Measurements from ENCODE around the gene SIGLEC8.
"Not testable (repeated sequence)": the region's sequence is repeated elsewhere in the genome, so short reads cannot be mapped to it uniquely, and the experiment has no call there.

The SIGLEC8 gene

GRCh38 chr19:51441410-51442390 lies 16.6 kb downstream of the SIGLEC8 start:
- DNase-seq, result no peak

DNA sequence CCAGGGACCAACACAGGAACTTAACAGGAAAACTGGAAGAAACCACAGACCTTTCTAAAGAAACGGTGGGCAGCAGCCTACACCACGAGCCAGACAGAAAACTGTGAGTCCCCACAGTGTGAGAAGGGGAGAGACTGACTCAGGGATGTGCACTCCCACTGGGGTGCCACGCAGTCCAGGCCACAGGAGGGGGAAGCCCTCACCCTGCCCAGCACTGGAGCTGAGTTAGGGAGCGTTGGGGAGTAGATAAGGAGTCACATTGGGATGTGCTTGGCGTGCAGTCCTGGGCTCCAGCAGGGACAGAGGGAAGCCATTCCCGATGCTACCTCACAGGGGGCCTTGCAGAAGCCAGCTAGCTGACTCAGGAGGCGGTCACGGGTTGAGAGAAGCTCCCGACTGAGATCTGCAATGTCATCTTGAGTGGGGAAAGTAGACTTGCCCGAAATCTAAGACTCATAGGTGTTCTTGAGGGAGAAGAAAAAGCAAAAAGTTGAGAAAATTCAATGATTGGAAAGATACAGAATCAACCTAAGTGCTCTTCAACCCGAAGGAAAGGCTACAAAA lies 17.3 kb downstream of the SIGLEC8 start:
- no peak for DNase-seq

DNA sequence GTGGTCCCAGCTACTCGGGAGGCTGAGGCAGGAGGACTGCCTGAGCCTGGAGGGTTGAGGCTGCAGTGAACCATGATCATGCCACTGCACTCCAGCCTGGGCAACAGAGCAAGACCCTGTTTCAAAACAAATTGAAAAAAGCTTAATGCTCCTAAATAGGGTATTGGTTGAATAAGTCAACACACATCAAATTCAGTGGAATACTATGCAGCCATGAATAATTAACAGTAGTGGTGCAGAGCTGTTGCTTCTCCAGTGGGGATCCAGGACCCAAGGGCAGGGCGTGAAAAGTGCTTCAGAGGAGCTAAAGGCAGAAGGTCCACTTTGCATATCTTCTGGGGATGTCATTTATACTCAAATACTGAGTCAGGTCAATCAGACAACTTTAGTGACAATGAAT lies 18.2 kb downstream of the SIGLEC8 start:
- no peak for DNase-seq

DNA sequence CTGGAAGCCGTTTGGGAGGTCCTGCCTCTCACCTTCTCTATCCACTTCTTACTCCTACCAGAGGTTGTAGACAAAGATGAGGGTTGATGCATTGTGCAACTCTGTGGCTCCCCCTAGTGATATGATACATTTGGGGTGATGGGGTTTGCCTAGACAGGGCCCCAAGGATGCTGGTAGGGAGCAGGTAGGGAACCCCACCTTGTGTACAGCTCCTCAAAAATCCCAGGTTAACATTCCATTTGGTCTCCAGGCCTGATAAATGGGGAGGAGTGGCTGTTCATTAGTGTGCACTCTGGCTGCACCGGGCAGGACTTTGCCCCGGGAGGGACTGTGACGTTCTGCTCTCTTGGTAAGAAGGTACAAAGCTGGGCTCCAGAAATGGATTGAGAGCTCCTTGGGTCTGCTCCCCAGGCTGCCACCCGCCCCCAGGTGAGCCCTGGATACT lies 19.2 kb downstream of the SIGLEC8 start:
- no peak for DNase-seq

DNA sequence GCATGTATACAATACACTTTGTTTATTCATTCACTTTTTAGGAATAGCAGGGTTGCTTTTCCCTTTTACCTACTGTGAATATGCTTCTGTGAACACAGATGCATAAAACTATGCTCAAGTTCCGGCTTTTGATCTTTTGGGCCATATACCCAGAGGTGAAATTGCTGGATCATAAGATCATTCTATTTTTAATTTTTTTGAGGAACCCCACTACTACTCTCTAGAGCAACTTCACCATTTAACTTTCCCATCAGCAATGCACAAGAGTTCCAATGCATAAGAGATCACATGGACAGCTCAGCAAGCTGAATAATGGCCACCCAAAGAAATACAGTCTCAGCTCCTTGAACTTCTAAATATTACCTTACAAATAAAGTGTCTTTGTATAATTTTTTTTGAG lies 23.8 kb downstream of the SIGLEC8 start:
- DNase-seq, result no peak

DNA sequence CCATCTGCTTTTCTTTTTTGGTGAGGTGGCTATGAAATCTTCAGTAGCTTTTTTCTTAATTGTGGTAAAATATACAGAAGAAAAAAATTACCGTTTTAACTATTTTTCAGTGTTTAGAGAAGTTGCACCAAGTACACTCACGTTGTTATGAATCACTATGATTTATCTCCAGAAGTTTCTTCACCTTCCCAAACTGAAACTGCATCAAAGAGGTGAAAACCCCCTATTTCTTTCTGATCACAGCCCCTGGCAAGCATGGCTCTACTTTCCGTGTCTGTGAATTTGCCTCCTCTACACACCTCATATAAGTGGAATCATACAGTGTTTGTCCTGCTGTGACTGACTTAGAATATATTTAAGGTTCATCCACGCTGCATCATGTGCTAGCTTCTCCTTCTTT lies 25.2 kb downstream of the SIGLEC8 start:
- no peak for DNase-seq

GRCh38 chr19:51431124-51431523 lies 27.1 kb downstream of the SIGLEC8 start:
- DNase-seq, result no peak

DNA sequence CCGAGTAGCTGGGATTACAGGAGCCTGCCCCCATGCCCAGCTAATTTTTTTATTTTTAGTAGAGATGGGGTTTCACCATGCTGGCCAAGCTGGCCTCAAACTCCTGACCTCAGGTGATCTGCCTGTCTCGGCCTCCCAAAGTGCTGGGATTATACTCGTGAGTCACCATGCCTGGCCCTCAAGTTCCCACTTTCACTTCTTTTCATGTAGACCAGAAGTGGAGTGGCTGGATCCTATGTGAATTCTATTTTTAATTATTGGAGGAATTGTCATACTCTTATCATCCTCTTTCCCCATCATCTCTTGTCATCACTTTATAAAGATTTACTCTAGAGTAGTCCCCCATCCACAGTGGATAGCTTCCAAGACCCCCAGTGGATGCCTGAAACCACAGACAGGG lies 28.0 kb downstream of the SIGLEC8 start:
- no peak for DNase-seq

GRCh38 chr19:51427201-51427600 lies 31.1 kb downstream of the SIGLEC8 start:
- DNase-seq, result no peak

GRCh38 chr19:51422053-51422448 lies 36.2 kb downstream of the SIGLEC8 start:
- DNase-seq, result no peak

DNA sequence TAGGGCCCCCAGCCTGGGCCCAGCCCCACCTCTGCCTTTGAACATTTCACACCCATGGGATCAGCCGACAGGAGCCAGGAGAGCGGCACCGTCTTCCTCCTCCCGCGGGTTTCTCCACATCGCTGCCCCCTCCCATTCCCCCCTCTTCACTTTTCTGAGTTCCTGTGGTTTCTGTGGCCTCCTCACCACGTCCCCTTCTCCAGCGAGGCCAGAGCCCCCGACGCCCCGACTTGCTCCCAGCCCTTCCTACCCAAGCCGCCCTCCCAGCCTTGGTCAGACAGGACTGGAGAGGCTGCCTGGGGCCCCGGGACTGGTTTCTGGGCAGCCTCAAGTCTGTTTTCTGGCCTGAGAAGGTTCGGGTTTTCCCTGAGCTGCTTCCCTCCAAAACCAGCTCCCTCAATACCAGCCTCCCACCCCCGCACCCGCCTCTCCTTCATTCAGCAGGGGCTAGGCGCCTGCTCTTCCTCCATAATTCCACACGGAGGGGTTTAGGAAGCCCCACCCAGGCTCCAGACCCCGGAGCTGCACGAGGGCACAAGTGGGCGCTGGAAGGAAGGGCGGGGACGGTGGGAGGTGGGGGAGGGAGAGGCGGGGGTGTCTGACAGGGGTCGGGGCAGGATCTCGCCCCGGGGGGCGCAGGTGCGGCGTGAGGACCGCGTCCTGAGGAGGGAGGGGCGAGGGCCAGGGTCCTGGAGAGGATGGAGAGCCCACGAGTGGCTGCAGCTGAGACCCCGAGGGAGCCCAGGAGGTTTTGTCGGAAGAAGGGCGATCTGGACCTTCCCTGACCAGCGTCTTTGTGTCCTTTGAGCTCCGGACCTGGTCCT lies 36.8 kb downstream of the SIGLEC8 start:
- DNase-seq, result no peak

GRCh38 chr19:51420511-51420910 lies 37.7 kb downstream of the SIGLEC8 start:
- DNase-seq, result not testable (repeated sequence)

GRCh38 chr19:51418707-51419106 lies 39.5 kb downstream of the SIGLEC8 start:
- no peak for DNase-seq

DNA sequence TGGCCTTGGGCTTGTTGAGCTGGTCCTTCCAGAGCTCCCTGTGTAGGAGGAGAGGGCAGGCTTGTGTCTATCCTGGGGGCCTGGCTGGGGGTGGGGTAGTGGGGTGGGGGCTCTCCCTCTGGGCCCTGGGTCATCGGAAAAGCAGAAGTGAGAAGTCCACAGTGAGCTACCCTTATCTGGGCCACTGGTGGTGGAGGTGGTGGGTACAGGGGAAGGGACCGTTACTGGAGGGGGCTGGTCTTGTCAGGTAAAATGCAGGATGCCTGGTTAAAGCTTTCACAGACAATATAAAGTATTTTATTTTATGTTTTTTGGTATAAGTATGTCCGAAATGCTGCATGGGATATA lies 40.5 kb downstream of the SIGLEC8 start:
- no peak for DNase-seq

DNA sequence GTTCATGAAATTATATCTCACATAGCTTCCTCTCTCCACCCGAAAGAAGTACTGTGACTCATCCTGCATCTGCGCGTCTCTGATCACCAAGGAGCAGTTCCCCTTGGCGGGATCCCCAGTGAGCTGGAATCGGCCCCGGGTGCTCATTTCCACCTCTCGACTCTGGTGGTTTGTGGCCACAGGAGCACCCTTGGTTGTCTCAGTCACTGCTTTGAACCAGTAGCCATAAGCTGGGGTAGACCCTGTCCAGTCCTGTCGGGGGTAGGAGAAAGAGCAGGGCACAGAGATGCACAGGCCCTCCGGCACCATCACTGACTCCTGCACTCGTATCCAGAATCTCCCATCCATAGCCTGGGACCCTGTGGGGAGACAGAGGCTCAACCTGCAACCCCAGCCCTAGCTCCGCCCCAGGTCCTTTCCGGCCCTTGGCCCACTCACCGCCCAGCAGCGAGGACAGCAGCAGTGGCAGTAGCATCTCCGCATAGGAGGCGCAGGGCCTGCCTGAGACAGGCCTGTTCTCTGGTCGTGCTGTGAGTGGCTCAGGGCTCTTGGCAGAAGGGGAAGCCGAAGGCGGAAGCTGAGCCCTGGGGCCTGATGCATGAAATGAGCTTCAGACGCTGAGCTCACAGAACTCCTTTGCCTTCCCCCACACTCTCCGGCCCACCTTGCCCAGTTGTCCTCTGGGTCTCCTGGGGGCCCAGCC lies 41.0 kb downstream of the SIGLEC8 start, which contains the start of gene SIGLEC10:
Gene SIGLEC10 (minus strand): TSS at position 536 of the 703 bp plus-strand sequence. CDS start 61 bp downstream, at position 475.
- DNase-seq, result no peak

DNA sequence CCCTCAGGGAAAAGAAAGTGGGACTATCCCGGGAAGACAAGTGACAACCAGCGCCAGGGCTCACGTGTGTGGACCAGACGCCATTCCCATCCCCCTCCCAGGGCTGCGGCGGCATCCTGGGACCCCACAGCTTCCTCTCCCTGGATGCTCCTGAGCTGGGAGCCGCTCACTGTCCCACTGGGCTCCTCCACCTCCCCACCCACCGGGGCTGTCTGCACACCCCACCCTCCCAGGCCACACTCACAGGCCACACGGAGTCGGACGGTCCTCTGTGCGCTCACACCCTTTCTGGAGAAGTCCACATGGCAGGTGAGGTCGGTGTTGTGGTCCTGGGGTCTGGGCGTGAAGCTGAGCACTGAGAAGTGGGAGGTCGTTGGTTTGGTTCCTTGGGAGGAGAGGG lies 41.8 kb downstream of the SIGLEC8 start:
- not testable (repeated sequence) for DNase-seq

DNA sequence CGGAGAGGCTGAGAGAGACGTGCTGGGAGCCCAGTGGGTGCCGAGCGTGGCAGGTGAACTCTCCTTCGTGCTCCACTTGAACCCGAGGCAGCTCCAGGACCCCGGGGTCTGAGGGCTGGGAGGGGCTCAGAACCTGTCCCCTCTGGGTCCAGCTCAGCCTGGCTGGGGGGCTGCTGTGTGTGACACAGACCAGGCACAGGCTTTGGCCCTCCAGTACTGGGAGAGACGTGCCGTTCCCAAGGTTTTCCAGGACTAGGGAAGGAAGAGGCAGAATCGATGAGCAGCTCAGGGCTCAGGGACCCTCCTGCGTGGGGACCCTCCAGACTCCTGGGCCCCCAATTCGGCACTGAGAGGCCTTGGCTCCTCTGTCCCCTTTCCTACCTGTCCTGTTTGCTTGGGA lies 43.1 kb downstream of the SIGLEC8 start:
- no peak for DNase-seq

GRCh38 chr19:51410950-51411748 lies 47.1 kb downstream of the SIGLEC8 start:
- no peak for DNase-seq

DNA sequence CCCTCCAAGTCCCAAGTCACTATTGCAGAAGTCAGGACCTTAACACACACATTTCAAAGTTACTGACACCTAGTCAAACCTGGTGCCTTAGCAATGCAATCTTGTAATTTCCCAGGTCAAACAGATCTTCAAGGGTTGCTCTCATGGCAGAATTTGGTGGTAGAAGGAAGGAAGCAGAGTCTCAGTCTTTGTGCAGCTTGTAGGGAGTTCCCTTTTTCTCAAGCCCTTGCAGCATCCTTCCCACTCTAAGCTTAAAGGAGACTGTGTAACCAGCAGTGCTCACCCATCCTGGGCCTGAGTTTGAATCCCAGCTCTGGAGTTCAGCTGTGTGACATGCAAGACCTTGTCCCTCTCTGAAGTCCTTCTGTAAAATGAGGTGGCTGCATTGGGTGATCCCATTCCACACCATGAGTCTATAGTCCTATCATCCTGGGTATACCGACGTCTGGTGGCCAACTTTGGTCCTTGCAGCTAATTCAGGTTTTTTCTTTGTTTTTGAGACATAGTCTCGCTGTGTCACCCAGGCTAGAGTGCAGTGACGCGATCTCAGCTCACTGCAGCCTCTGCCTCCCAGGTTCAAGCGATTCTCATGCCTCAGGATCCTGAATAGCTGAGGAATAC lies 50.6 kb downstream of the SIGLEC8 start:
- no peak for DNase-seq

DNA sequence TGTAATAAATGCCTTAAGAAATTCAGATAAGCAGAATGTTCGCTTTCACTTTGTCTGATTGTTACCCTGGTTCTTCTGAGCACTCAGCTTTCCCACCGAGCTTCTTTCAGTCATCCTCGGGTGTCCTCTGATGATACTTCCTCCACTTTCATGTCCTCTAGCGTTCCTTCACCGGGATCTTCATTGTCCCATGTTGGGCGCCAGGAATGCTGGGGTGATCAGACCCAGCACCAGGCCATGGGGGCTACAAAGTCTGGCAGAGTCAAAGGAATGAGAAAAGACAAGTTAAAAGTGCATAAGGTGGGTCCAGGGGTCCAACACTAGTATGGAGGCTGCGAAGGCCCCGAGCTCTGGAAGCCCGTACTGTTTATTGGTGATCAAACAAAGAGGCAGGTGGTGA lies 56.1 kb downstream of the SIGLEC8 start:
- no peak for DNase-seq

Measured in NCI-H1417 treated with DMSO at 0.1 percent for 48 hours (cell line).